SK-N-SH (cell line): ENCODE data around the gene THSD7B. TPM values are rescaled to one million over a fixed set of nuclear protein-coding genes. Genes with fewer than 3 reads are reported as not detected.

Source experiments
- CTCF ChIA-PET: fragments of 300-600, 350-600 bp; formaldehyde crosslinking; extraction: SDS; loops from one replicate; lab custom pipeline; 2021; lab: Yijun Ruan, JAX
- POLR2A ChIA-PET: fragments of 350-600 bp; sonication (Branson Sonifier 250); formaldehyde crosslinking; extraction: SDS; loops from one replicate; lab custom pipeline; 2020; ENCODE audit warnings: antibody characterized with exemption, inconsistent platforms; lab: Yijun Ruan, JAX
- DNase-seq: peaks from one replicate; pipeline ENCODE4 v3.0.0; 2012
- H2AFZ ChIP-seq: fragments of 200-600 bp; sonication (generic); 2 replicates; pipeline ENCODE4 v1.8.1; 2016; ENCODE audit warnings: antibody characterized with exemption, mild to moderate bottlenecking, low read depth
- H3F3A ChIP-seq: fragments of 200-600 bp; sonication (generic); replicated peaks from 2 replicates; pipeline ENCODE3; 2016; ENCODE audit warnings: antibody characterized with exemption, mild to moderate bottlenecking; ENCODE audit not compliant: insufficient read depth
- H3K27ac ChIP-seq, 2 experiments: fragments of 200-500 bp in 1 of 2; fragments of 200-600 bp in 1 of 2; sonication (Bioruptor generic) in 1 of 2; sonication (generic), shearing (Covaris generic) in 1 of 2; 2 replicates each; pipeline versions ENCODE4 v1.5.1 to v1.6.1; 2014 to 2016; ENCODE audit warnings: low read depth in 2 of 2, inconsistent platforms in 1 of 2, low read length in 1 of 2, mild to moderate bottlenecking in 1 of 2, mixed read lengths in 1 of 2
- H3K27me3 ChIP-seq: fragments of 200-600 bp; sonication (generic), shearing (Covaris generic); 2 replicates; pipeline ENCODE4 v1.6.1; 2016; ENCODE audit warnings: mixed run types; ENCODE audit not compliant: insufficient read depth
- H3K36me3 ChIP-seq, 2 experiments: fragments of 200-500 bp in 1 of 2; fragments of 200-600 bp in 1 of 2; sonication (Bioruptor generic) in 1 of 2; sonication (generic) in 1 of 2; replicated peaks in 1 of 2; 2 replicates each; pipeline versions ENCODE3 to v1.5.1; 2014 to 2016; ENCODE audit warnings: low read length in 1 of 2, mild to moderate bottlenecking in 1 of 2; ENCODE audit not compliant: insufficient read depth in 2 of 2, control insufficient read depth in 1 of 2
- H3K4me1 ChIP-seq, 2 experiments: fragments of 200-500 bp in 1 of 2; fragments of 200-600 bp in 1 of 2; sonication (Bioruptor generic) in 1 of 2; sonication (generic), shearing (Covaris generic) in 1 of 2; 2 replicates each; pipeline versions ENCODE4 v1.5.1 to v1.6.1; 2014 to 2016; ENCODE audit warnings: low read depth in 1 of 2, low read length in 1 of 2, mixed run types in 1 of 2; ENCODE audit not compliant: insufficient read depth in 2 of 2, control insufficient read depth in 1 of 2
- H3K4me2 ChIP-seq: fragments of 200-600 bp; sonication (generic), shearing (Covaris generic); 2 replicates; pipeline ENCODE4 v1.6.1; 2017; ENCODE audit warnings: mixed run types
- H3K4me3 ChIP-seq, 2 experiments: fragments of 200-500 bp in 1 of 2; fragments of 200-600 bp in 1 of 2; sonication (Bioruptor generic) in 1 of 2; sonication (generic), shearing (Covaris generic) in 1 of 2; 2 replicates each; pipeline versions ENCODE4 v1.5.1 to v1.8.1; 2014 to 2016; ENCODE audit warnings: low read depth in 2 of 2, inconsistent platforms in 1 of 2, low read length in 1 of 2, mild to moderate bottlenecking in 1 of 2, mixed read lengths in 1 of 2, moderate library complexity in 1 of 2
- H3K79me2 ChIP-seq: fragments of 200-600 bp; sonication (generic); 2 replicates; pipeline ENCODE4 v1.8.1; 2017; ENCODE audit warnings: mild to moderate bottlenecking; ENCODE audit not compliant: insufficient read depth
- H3K9ac ChIP-seq: fragments of 200-600 bp; sonication (generic); 2 replicates; pipeline ENCODE4 v1.6.1; 2017; ENCODE audit warnings: mixed run types
- H3K9me2 ChIP-seq: fragments of 200-600 bp; sonication (generic); 2 replicates; pipeline ENCODE4 v1.6.1; 2017; ENCODE audit warnings: mixed run types
- H3K9me3 ChIP-seq: fragments of 200-600 bp; sonication (generic); 2 replicates; pipeline ENCODE4 v1.6.1; 2017; ENCODE audit warnings: mixed run types, mild to moderate bottlenecking, moderate library complexity
- H4K20me1 ChIP-seq: fragments of 200-600 bp; sonication (generic); 2 replicates; pipeline ENCODE4 v1.6.1; 2017; ENCODE audit warnings: mild to moderate bottlenecking, mixed run types; ENCODE audit not compliant: insufficient read depth
- CHD2 ChIP-seq: fragments of 150-350 bp; IDR thresholded peaks from 2 replicates; pipeline ENCODE4 v1.6.1; 2018; ENCODE audit warnings: low read length; ENCODE audit not compliant: partially characterized antibody
- EZH2phosphoT487 ChIP-seq: fragments of 200-600 bp; sonication (generic); IDR thresholded peaks from 2 replicates; pipeline ENCODE4 v1.6.1; 2017; ENCODE audit warnings: low read depth, mixed run types, mild to moderate bottlenecking, antibody characterized with exemption, moderate library complexity, borderline replicate concordance
- FOXJ3 ChIP-seq: sonication (generic); formaldehyde crosslinking; IDR thresholded peaks from 2 replicates; pipeline ENCODE4 v1.5.1; 2020; ENCODE audit warnings: mild to moderate bottlenecking, missing genetic modification reagents
- GABPA ChIP-seq: IDR thresholded peaks from 2 replicates; pipeline ENCODE4 v1.4.0; 2012; ENCODE audit warnings: low read depth, mild to moderate bottlenecking
- JUND ChIP-seq: IDR thresholded peaks from 2 replicates; pipeline ENCODE4 v1.4.0; 2012
- NFIC ChIP-seq: IDR thresholded peaks from 2 replicates; pipeline ENCODE4 v1.4.0; 2012; ENCODE audit warnings: borderline replicate concordance
- POLR2AphosphoS5 ChIP-seq: IDR thresholded peaks from 2 replicates; pipeline ENCODE4 v1.6.1; 2012; ENCODE audit warnings: low read depth, low read length
- REST ChIP-seq: IDR thresholded peaks from 2 replicates; pipeline ENCODE4 v1.6.1; 2012; ENCODE audit warnings: mild to moderate bottlenecking, low read depth, low read length, moderate library complexity
- RFX5 ChIP-seq: IDR thresholded peaks from 2 replicates; pipeline ENCODE4 v1.6.1; 2012; ENCODE audit warnings: mild to moderate bottlenecking, improper control_type of control experiment, low read length
- SIN3A ChIP-seq: IDR thresholded peaks from 2 replicates; pipeline ENCODE4 v1.6.1; 2012; ENCODE audit warnings: low read depth, mild to moderate bottlenecking, low read length, moderate library complexity, borderline replicate concordance
- SMC3 ChIP-seq: IDR thresholded peaks from 2 replicates; pipeline ENCODE4 v1.6.1; 2012; ENCODE audit warnings: low read depth, low read length, improper control_type of control experiment
- TAF1 ChIP-seq: IDR thresholded peaks from 2 replicates; pipeline ENCODE4 v1.6.1; 2012; ENCODE audit warnings: low read depth, mild to moderate bottlenecking, low read length, moderate library complexity, borderline replicate concordance
- TCF12 ChIP-seq: IDR thresholded peaks from 2 replicates; pipeline ENCODE4 v1.4.0; 2012
- USF2 ChIP-seq: fragments of 150-350 bp; IDR thresholded peaks from 2 replicates; pipeline ENCODE4 v1.6.1; 2017; ENCODE audit warnings: antibody characterized with exemption, low read length, low read depth, borderline replicate concordance
- WGBS: methylation state at CpG from one replicate; pipeline ENCODE4 v1.1.6; 2017; ENCODE audit warnings: low lambda C conversion rate; 5-methylcytosine and 5-hydroxymethylcytosine counted together
- polyA plus RNA-seq, 3 experiments: library from polyadenylated mRNA; depleted of rRNA; stranded (reverse); fragments of >200 nt; gene quantifications; 2 replicates each; pipeline ENCODE4 v1.2.3, GENCODE V29; 2012
- TF ChIP-seq, protein P1 (sequence below): fragments of 200-600 bp; sonication (generic); IDR thresholded peaks from 2 replicates; pipeline ENCODE4 v1.6.1; 2017; ENCODE audit warnings: antibody characterized with exemption, mild to moderate bottlenecking, moderate library complexity
- TF ChIP-seq, protein P2 (sequence below): fragments of 150-350 bp; IDR thresholded peaks from 2 replicates; pipeline ENCODE4 v1.6.1; 2016; ENCODE audit warnings: mild to moderate bottlenecking, low read depth, low read length

Gene THSD7B
- polyA plus RNA-seq, 1 of the 3 experiments (the other 2 are of a cell fraction) = not detected

DNA sequence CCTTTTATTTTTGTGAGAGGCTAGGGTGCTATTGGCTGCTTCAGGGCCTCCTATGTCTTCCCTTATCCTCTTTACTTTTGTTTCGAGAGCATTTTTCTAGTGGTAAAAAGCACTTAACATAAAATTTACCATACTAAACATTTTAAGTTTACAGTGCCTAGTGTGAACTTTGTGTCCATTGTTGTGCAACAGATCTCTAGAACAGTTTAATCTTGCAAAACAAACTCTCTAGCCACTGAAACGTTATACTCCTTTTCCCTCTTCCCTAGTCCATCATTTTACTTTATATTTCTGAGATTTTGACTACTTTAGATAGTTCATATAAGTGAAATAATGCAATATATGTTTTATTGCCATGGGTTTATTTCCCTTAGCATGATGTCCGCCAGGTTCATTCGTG, 580.6 kb downstream of the THSD7B start:
- Histone ChIP-seq H3F3A (no peaks in the 10 kb centered on the region), H3K79me2 (no peaks in the 10 kb centered on the region), H3K27me3 (no peaks in the 10 kb centered on the region), H3K27ac (no peak overlapping the region), H3K9ac (no peak overlapping the region), H3K9me2 (no peaks in the 10 kb centered on the region), H3K9me3 (no peaks in the 10 kb centered on the region; the same call in 1 of the 2 replicates), H3K36me3 (no peaks in the 10 kb centered on the region), H3K4me1 (no peaks in the 10 kb centered on the region), H3K4me3 (no peak overlapping the region), H3K4me2 (no peak overlapping the region), H2AFZ (no peak overlapping the region), H4K20me1 (no peaks in the 10 kb centered on the region)
- DNase-seq = no peak
- ChIA-PET POLR2A (no interaction called here), CTCF (no interaction called here)
- WGBS = 26% methylated on average over 4 of the region's 4 CpGs
- TF ChIP-seq, protein P1, sequence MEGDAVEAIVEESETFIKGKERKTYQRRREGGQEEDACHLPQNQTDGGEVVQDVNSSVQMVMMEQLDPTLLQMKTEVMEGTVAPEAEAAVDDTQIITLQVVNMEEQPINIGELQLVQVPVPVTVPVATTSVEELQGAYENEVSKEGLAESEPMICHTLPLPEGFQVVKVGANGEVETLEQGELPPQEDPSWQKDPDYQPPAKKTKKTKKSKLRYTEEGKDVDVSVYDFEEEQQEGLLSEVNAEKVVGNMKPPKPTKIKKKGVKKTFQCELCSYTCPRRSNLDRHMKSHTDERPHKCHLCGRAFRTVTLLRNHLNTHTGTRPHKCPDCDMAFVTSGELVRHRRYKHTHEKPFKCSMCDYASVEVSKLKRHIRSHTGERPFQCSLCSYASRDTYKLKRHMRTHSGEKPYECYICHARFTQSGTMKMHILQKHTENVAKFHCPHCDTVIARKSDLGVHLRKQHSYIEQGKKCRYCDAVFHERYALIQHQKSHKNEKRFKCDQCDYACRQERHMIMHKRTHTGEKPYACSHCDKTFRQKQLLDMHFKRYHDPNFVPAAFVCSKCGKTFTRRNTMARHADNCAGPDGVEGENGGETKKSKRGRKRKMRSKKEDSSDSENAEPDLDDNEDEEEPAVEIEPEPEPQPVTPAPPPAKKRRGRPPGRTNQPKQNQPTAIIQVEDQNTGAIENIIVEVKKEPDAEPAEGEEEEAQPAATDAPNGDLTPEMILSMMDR = no peak
- no peak for TF ChIP-seq JUND
- TF ChIP-seq RFX5 = no peak
- no peak for TF ChIP-seq NFIC
- no peak for TF ChIP-seq TAF1
- TF ChIP-seq USF2 = no peak
- no peak for TF ChIP-seq TCF12
- no peak for TF ChIP-seq REST
- TF ChIP-seq POLR2AphosphoS5 = no peak
- no peak for TF ChIP-seq CHD2
- TF ChIP-seq EZH2phosphoT487 = no peak
- TF ChIP-seq, protein P2, sequence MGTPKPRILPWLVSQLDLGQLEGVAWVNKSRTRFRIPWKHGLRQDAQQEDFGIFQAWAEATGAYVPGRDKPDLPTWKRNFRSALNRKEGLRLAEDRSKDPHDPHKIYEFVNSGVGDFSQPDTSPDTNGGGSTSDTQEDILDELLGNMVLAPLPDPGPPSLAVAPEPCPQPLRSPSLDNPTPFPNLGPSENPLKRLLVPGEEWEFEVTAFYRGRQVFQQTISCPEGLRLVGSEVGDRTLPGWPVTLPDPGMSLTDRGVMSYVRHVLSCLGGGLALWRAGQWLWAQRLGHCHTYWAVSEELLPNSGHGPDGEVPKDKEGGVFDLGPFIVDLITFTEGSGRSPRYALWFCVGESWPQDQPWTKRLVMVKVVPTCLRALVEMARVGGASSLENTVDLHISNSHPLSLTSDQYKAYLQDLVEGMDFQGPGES = no peak
- TF ChIP-seq FOXJ3 (CRISPR knock-in tag) = no peak
- TF ChIP-seq GABPA = no peak
- TF ChIP-seq SMC3 = no peak
- no peak for TF ChIP-seq SIN3A
